Right lobe of liver (tissue), 4 donors: ENCODE data around the gene TM6SF1.

Source experiments
- POLR2A ChIP-seq: fragments of 450-650 bp; IDR thresholded peaks from one replicate; pipeline ENCODE4 v1.6.1; 2017; ENCODE audit warnings: antibody characterized with exemption, mild to moderate bottlenecking
- TF ChIP-seq, protein P1 (sequence below), 4 donors: fragments of 200-600 bp in 3 of 4; fragments of 450-650 bp in 1 of 4; IDR thresholded peaks; one replicate each; pipeline versions ENCODE4 v1.5.1 to v1.8.0; 2016 to 2022; ENCODE audit warnings: antibody characterized with exemption in 4 of 4, mild to moderate bottlenecking in 2 of 4
- donor health status: DM: no; HTN: no; CAD: no.
- donor health status: DM: no; HTN: no; CAD: no.
- donor health status: DM: no; HTN: yes; CAD: no.

GRCh38 chr15:83127547-83128150 is 20.2 kb downstream of the TM6SF1 start:
- TF ChIP-seq, protein P1, sequence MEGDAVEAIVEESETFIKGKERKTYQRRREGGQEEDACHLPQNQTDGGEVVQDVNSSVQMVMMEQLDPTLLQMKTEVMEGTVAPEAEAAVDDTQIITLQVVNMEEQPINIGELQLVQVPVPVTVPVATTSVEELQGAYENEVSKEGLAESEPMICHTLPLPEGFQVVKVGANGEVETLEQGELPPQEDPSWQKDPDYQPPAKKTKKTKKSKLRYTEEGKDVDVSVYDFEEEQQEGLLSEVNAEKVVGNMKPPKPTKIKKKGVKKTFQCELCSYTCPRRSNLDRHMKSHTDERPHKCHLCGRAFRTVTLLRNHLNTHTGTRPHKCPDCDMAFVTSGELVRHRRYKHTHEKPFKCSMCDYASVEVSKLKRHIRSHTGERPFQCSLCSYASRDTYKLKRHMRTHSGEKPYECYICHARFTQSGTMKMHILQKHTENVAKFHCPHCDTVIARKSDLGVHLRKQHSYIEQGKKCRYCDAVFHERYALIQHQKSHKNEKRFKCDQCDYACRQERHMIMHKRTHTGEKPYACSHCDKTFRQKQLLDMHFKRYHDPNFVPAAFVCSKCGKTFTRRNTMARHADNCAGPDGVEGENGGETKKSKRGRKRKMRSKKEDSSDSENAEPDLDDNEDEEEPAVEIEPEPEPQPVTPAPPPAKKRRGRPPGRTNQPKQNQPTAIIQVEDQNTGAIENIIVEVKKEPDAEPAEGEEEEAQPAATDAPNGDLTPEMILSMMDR (IDR thresholded peaks at IDR 0.05), result no peak
- no peak for TF ChIP-seq POLR2A
